HepG2 (cell line): ENCODE data around the gene MAP3K7CL. TPM values are rescaled to one million over a fixed set of nuclear protein-coding genes. Genes with fewer than 3 reads are reported as not detected.

Experiments used
- ATAC-seq: fragments of 200-7000 bp; cut with Tn5 transposase; 3 replicates; pipeline ENCODE4 v1.9.1; 2020; ENCODE audit warnings: mild to moderate bottlenecking, moderate library complexity
- BruUV-seq: library from RNA; stranded (reverse); fragments of 400-500 nt; replicated peaks from 2 replicates; lab custom pipeline; 2021; lab: Mats Ljungman, UMichigan
- CTCF ChIA-PET: fragments of 300-600 bp; formaldehyde crosslinking; extraction: SDS; loops from one replicate; lab custom pipeline; 2021; ENCODE audit warnings: low total read pairs, inconsistent platforms, low intra/inter-chr PET ratio; lab: Yijun Ruan, JAX
- POLR2A ChIA-PET: fragments of 350-600 bp; sonication (Branson Sonifier 250); formaldehyde crosslinking; loops from one replicate; lab custom pipeline; 2020; ENCODE audit warnings: antibody characterized with exemption, inconsistent platforms; lab: Yijun Ruan, JAX
- DNase-seq: peaks from one replicate; pipeline ENCODE4 v3.0.0-alpha.2; 2015; ENCODE audit warnings: low spot score
- FAIRE-seq: peaks from 3 replicates; lab custom pipeline; 2011; peaks lifted over from hg19 to GRCh38; lab: Jason Lieb, UNC
- H2AFZ ChIP-seq: one replicate; pipeline ENCODE4 v1.6.1; 2011; ENCODE audit warnings: low read length, inconsistent platforms
- H3K27ac ChIP-seq: fragments of 300-600 bp; 3 replicates; pipeline ENCODE4 v1.8.0; 2011; ENCODE audit warnings: mixed run types, mild to moderate bottlenecking, mixed read lengths, low read length, inconsistent platforms; ENCODE audit not compliant: insufficient read depth; ENCODE audit errors: extremely low read length
- H3K27me3 ChIP-seq, 2 experiments: fragments of 200-600 bp in 1 of 2; 2 replicates in 1 of 2; 3 replicates in 1 of 2; pipeline versions ENCODE4 v1.6.0 to v1.8.0; 2011; ENCODE audit warnings: low read length in 2 of 2, mild to moderate bottlenecking in 2 of 2, moderate library complexity in 2 of 2, inconsistent platforms in 1 of 2; ENCODE audit not compliant: insufficient read depth in 2 of 2, control insufficient read depth in 1 of 2
- H3K36me3 ChIP-seq, 2 experiments: fragments of 200-600 bp in 1 of 2; replicated peaks in 1 of 2; 2 replicates in 1 of 2; 3 replicates in 1 of 2; pipeline versions ENCODE4 v1.5.1 to v1.8.0; 2011; ENCODE audit warnings: low read length in 2 of 2, inconsistent platforms in 1 of 2; ENCODE audit not compliant: insufficient read depth in 2 of 2, control insufficient read depth in 1 of 2
- H3K4me1 ChIP-seq: 2 replicates; pipeline ENCODE4 v1.5.1; 2012; ENCODE audit warnings: low read length, inconsistent platforms; ENCODE audit not compliant: insufficient read depth
- H3K4me2 ChIP-seq: 2 replicates; pipeline ENCODE4 v1.6.0; 2011; ENCODE audit warnings: low read depth, low read length, inconsistent platforms
- H3K4me3 ChIP-seq, 3 experiments: fragments of 200-600 bp in 1 of 3; sonication (generic), shearing (Covaris generic) in 1 of 3; replicated peaks in 1 of 3; 2 replicates each; pipeline ENCODE4 v1.5.1; 2011 to 2016; ENCODE audit warnings: low read length in 3 of 3, inconsistent platforms in 2 of 3, low read depth in 2 of 3, mild to moderate bottlenecking in 2 of 3, control low read depth in 1 of 3, mixed read lengths in 1 of 3; ENCODE audit not compliant: insufficient read depth in 1 of 3
- H3K79me2 ChIP-seq: one replicate; pipeline ENCODE4 v1.6.1; 2011; ENCODE audit warnings: low read length, inconsistent platforms; ENCODE audit not compliant: insufficient read depth
- H3K9ac ChIP-seq: 2 replicates; pipeline ENCODE4 v1.6.0; 2011; ENCODE audit warnings: mild to moderate bottlenecking, low read depth, low read length, inconsistent platforms; ENCODE audit not compliant: insufficient read depth
- H3K9me3 ChIP-seq: 2 replicates; pipeline ENCODE4 v1.5.1; 2012; ENCODE audit warnings: mild to moderate bottlenecking, low read length
- H4K20me1 ChIP-seq: 2 replicates; pipeline ENCODE4 v1.6.0; 2011; ENCODE audit warnings: inconsistent platforms, mild to moderate bottlenecking, low read length, moderate library complexity; ENCODE audit not compliant: insufficient read depth
- EHMT2 ChIP-seq: fragments of 200-600 bp; sonication (generic); IDR thresholded peaks from 2 replicates; pipeline ENCODE4 v1.7.0; 2017; ENCODE audit warnings: antibody characterized with exemption, low read depth, low read length, borderline replicate concordance
- GATAD1 ChIP-seq: IDR thresholded peaks from 2 replicates; pipeline ENCODE4 v1.6.1; 2016; ENCODE audit warnings: missing genetic modification reagents, missing compliant biosample characterization
- MTA3 ChIP-seq: sonication (generic); formaldehyde crosslinking; IDR thresholded peaks from 2 replicates; pipeline ENCODE4 v1.4.0; 2020; ENCODE audit warnings: missing genetic modification reagents
- NCOR1 ChIP-seq: fragments of 200-600 bp; sonication (generic); IDR thresholded peaks from 2 replicates; pipeline ENCODE4 v1.7.0; 2017; ENCODE audit warnings: antibody characterized with exemption, low read length, borderline replicate concordance
- POLR2AphosphoS2 ChIP-seq: IDR thresholded peaks from 2 replicates; pipeline ENCODE4 v1.6.1; 2011; ENCODE audit warnings: low read depth, low read length, improper control_type of control experiment
- RARG ChIP-seq: sonication (generic); formaldehyde crosslinking; IDR thresholded peaks from 2 replicates; pipeline ENCODE4 v1.4.0; 2020; ENCODE audit warnings: low read depth, mild to moderate bottlenecking, missing genetic modification reagents
- TCF7 ChIP-seq: sonication (generic); IDR thresholded peaks from 2 replicates; pipeline ENCODE4 v1.6.1; 2016; ENCODE audit warnings: antibody characterized with exemption, low read depth
- TOE1 ChIP-seq: sonication (generic); formaldehyde crosslinking; IDR thresholded peaks from 2 replicates; pipeline ENCODE4 v1.4.0; 2020; ENCODE audit warnings: mild to moderate bottlenecking, missing genetic modification reagents
- ZNF337 ChIP-seq: sonication (generic); formaldehyde crosslinking; IDR thresholded peaks from 2 replicates; pipeline ENCODE4 v1.5.1; 2020; ENCODE audit warnings: missing genetic modification reagents, low read depth, mild to moderate bottlenecking, borderline replicate concordance
- ZNF7 ChIP-seq: IDR thresholded peaks from 2 replicates; pipeline ENCODE4 v1.6.1; 2016; ENCODE audit warnings: missing biosample characterization, missing genetic modification reagents
- ZNF777 ChIP-seq: sonication (generic); formaldehyde crosslinking; IDR thresholded peaks from 2 replicates; pipeline ENCODE4 v1.4.0; 2020; ENCODE audit warnings: missing genetic modification reagents
- WGBS: methylation state at CpG from one replicate; pipeline ENCODE4 v1.1.6; 2017; ENCODE audit warnings: low lambda C conversion rate; 5-methylcytosine and 5-hydroxymethylcytosine counted together
- in situ Hi-C: cut with HindIII; loops from 2 replicates; pipeline ENCODE4 v1.10.0; 2017; ENCODE audit warnings: low pct_unique_long_range_greater_than_20kb; ENCODE audit not compliant: extremely low pct_ligation_motif_present
- intact Hi-C: fragments of 100-400 bp; cut with micrococcal nuclease; formaldehyde crosslinking; loops from one replicate; pipeline ENCODE4 v1.10.0; 2022; ENCODE audit not compliant: unreplicated experiment
- polyA plus RNA-seq, 8 experiments: library from polyadenylated mRNA; depleted of rRNA in 3 of 8; stranded (reverse) in 7 of 8; unstranded in 1 of 8; fragments of >200 nt; fragmentation: Illumina TruSeq in 4 of 8; extraction: Trizol in 4 of 8; gene quantifications; 2 replicates each; pipeline versions ENCODE4 v1.2.1 to v1.2.3, GENCODE V29; 2011 to 2016; ENCODE audit warnings: low read depth in 4 of 8, missing spikeins in 1 of 8, mixed read lengths in 1 of 8; ENCODE audit not compliant: insufficient read depth in 1 of 8
- total RNA-seq, 5 experiments: library from RNA; depleted of rRNA; stranded (reverse); fragments of >200 nt; fragmentation: Illumina TruSeq; extraction: Trizol; gene quantifications; 2 replicates each; pipeline ENCODE4 v1.2.3, GENCODE V29; 2016; ENCODE audit warnings: low read depth in 1 of 5
- TF ChIP-seq, protein P1 (sequence below): sonication (generic); formaldehyde crosslinking; IDR thresholded peaks from 2 replicates; pipeline ENCODE4 v1.8.0; 2022; ENCODE audit warnings: mild to moderate bottlenecking, missing genetic modification reagents, moderate library complexity

MAP3K7CL gene
- total and polyA plus RNA-seq, 2 of the 13 experiments (the other 11 are each of a cell fraction or from before 2014, with no cell fraction given), result 0.04 to 0.15 TPM

DNA sequence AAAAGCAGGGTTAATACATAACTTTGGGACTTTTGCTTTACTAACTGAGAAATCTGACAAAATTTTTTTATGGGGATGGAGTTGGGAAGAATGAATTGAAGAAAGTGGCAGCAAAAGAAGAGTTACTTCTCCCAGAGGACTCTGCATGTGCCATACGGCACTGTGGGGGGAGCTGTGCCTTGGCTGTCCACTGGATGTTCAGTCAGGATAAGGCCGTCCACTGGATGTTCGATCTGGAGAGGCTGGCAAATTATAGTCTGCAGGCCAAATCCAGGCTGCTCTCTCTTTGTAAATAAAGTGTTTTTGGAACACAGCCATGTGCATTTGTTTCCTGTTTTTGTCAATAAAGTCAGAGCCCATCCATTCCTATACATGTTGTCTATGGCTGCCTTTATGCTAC lies 4.5 kb upstream of the MAP3K7CL start:
- Histone ChIP-seq H3K4me3 (no peak overlapping the region), H3K27me3 (no peaks in the 10 kb centered on the region), H3K27ac (no peak overlapping the region), H3K4me2 (no peak overlapping the region), H4K20me1 (no peaks in the 10 kb centered on the region), H3K79me2 (no peaks in the 10 kb centered on the region), H3K9ac (no peak overlapping the region), H3K36me3 (no peaks in the 10 kb centered on the region), H3K9me3 (no peaks in the 10 kb centered on the region), H3K4me1 (no peaks in the 10 kb centered on the region), H2AFZ (no peak overlapping the region)
- BruUV-seq, result no TSS peak
- no peak for FAIRE-seq
- ATAC-seq, result no peak
- ChIA-PET CTCF (no interaction called here), POLR2A (no interaction called here)
- intact Hi-C loops (no loop called here), in situ Hi-C loops (no loop called here)
- 2% methylated on average over 3 of the region's 3 CpGs for WGBS
- no peak for TF ChIP-seq EHMT2
- TF ChIP-seq TCF7, result no peak
- TF ChIP-seq GATAD1 (CRISPR knock-in tag), result no peak
- TF ChIP-seq MTA3 (CRISPR knock-in tag), result no peak
- no peak for TF ChIP-seq NCOR1
- TF ChIP-seq ZNF777 (CRISPR knock-in tag), result no peak
- TF ChIP-seq ZNF7 (CRISPR knock-in tag), result no peak
- no peak for TF ChIP-seq TOE1
- no peak for TF ChIP-seq POLR2AphosphoS2
- TF ChIP-seq, protein P1, sequence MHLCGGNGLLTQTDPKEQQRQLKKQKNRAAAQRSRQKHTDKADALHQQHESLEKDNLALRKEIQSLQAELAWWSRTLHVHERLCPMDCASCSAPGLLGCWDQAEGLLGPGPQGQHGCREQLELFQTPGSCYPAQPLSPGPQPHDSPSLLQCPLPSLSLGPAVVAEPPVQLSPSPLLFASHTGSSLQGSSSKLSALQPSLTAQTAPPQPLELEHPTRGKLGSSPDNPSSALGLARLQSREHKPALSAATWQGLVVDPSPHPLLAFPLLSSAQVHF, result no peak
- no peak for TF ChIP-seq RARG (CRISPR knock-in tag)
- no peak for TF ChIP-seq ZNF337
- DNase-seq, result no peak
